HG02943 (cell line): ENCODE results near the gene DDX46.

Source experiments
- ATAC-seq: cut with Tn5 transposase; IDR thresholded peaks from one replicate; pipeline ENCODE4 v1.9.1; 2021; ENCODE audit warnings: mild to moderate bottlenecking, low read depth, moderate library complexity; ENCODE audit not compliant: unreplicated experiment

DDX46 gene

GRCh38 chr5:134777366-134777765 is 18.8 kb downstream of the DDX46 start:
- ATAC-seq: no peak

GRCh38 chr5:134784241-134784920 is 25.8 kb downstream of the DDX46 start:
- ATAC-seq: no peak

- no peak for ATAC-seq
Measured at GRCh38 chr5:134784946-134785620, 26.5 kb downstream of the DDX46 start.

- no peak for ATAC-seq
Measured at GRCh38 chr5:134787692-134788091, 29.1 kb downstream of the DDX46 start.

GRCh38 chr5:134791580-134791979 is 33.0 kb downstream of the DDX46 start:
- no peak for ATAC-seq

- no peak for ATAC-seq
Measured at GRCh38 chr5:134792286-134792685, 33.7 kb downstream of the DDX46 start.

GRCh38 chr5:134793111-134793510 is 34.5 kb downstream of the DDX46 start:
- no peak for ATAC-seq

- ATAC-seq: no peak
Measured at GRCh38 chr5:134794082-134794481, 35.5 kb downstream of the DDX46 start.

GRCh38 chr5:134794819-134795218 is 36.2 kb downstream of the DDX46 start:
- no peak for ATAC-seq

- ATAC-seq: no peak
Measured at GRCh38 chr5:134798468-134798867, 39.9 kb downstream of the DDX46 start.

GRCh38 chr5:134803821-134804220 is 45.2 kb downstream of the DDX46 start:
- no peak for ATAC-seq

- no peak for ATAC-seq
Measured at GRCh38 chr5:134813407-134813806, 54.8 kb downstream of the DDX46 start.

- no peak for ATAC-seq
Measured at GRCh38 chr5:134813827-134814226, 55.2 kb downstream of the DDX46 start.

GRCh38 chr5:134817006-134817405 is 58.4 kb downstream of the DDX46 start:
- ATAC-seq: no peak

GRCh38 chr5:134818776-134819175 is 60.2 kb downstream of the DDX46 start:
- ATAC-seq: no peak

- no peak for ATAC-seq
Measured at GRCh38 chr5:134819407-134819963, 60.9 kb downstream of the DDX46 start.

- no peak for ATAC-seq
Measured at GRCh38 chr5:134821841-134822240, 63.3 kb downstream of the DDX46 start.

- no peak for ATAC-seq
Measured at GRCh38 chr5:134824681-134825080, 66.1 kb downstream of the DDX46 start.

- no peak for ATAC-seq
Measured at GRCh38 chr5:134825212-134825611, 66.6 kb downstream of the DDX46 start.

- ATAC-seq: no peak
Measured at GRCh38 chr5:134833340-134834032, 74.9 kb downstream of the DDX46 start.

- ATAC-seq: no peak
Measured at GRCh38 chr5:134835623-134836022, 77.0 kb downstream of the DDX46 start.
